ENCODE results near the gene MTRF1L. TPM values are rescaled to one million over a fixed set of nuclear protein-coding genes. Genes with fewer than 3 reads are reported as not detected.

Gene MTRF1L
- total RNA-seq, 2 donors from 2014 or later: 17.3 to 18.7 TPM

- no peak overlapping the region for H3K27ac Mint-ChIP-seq
- no peaks in the 10 kb centered on the region for H3K36me3 ChIP-seq (ENCODE audit: control insufficient read depth, insufficient read depth, low read length)
- WGBS, 2 experiments (ENCODE audit: insufficient coverage in 1 of 2, insufficient read length in 1 of 2): 90% methylated on average over 3 of the region's 4 CpGs; no CpG with 5 or more reads in 1 of the 2 experiments
- no peaks in the 10 kb centered on the region for H3K36me3 Mint-ChIP-seq (ENCODE audit: low read depth)
- no peak overlapping the region for H3K9ac ChIP-seq (ENCODE audit: extremely low read depth, low read length, poor library complexity, severe bottlenecking)
- no peak overlapping the region for H3K4me3 ChIP-seq (ENCODE audit: low read length)
- no peaks in the 10 kb centered on the region for H3K27me3 Mint-ChIP-seq (ENCODE audit: insufficient read depth)
- H3K9me3 Mint-ChIP-seq: no peaks in the 10 kb centered on the region
- H3K27ac ChIP-seq (ENCODE audit: low read depth, low read length): no peak overlapping the region
- H3K27me3 ChIP-seq (ENCODE audit: control insufficient read depth, insufficient read depth, low read length, poor library complexity, severe bottlenecking): no peaks in the 10 kb centered on the region
- H3K4me1 ChIP-seq (ENCODE audit: control insufficient read depth, insufficient read depth, low read length): no peaks in the 10 kb centered on the region
- H3K4me1 Mint-ChIP-seq: no peaks in the 10 kb centered on the region
- TF ChIP-seq CTCF (conservative IDR thresholded peaks at IDR 0.05): no peak
- DNase-seq: no peak
- no peak overlapping the region for H3K4me3 Mint-ChIP-seq
- H3K9me3 ChIP-seq (ENCODE audit: control insufficient read depth, low read length): no peaks in the 10 kb centered on the region
These were observed 41.8 kb upstream of the MTRF1L start for GRCh38 chr6:153044295-153044694.

GRCh38 chr6:153043719-153044118 lies 41.2 kb upstream of the MTRF1L start:
- DNase-seq: no peak
- Histone ChIP-seq H3K36me3 (ENCODE audit: control insufficient read depth, insufficient read depth, low read length) (no peaks in the 10 kb centered on the region), H3K4me1 (ENCODE audit: control insufficient read depth, insufficient read depth, low read length) (no peaks in the 10 kb centered on the region), H3K9me3 (ENCODE audit: control insufficient read depth, low read length) (no peaks in the 10 kb centered on the region), H3K4me3 (ENCODE audit: low read length) (no peak overlapping the region), H3K27me3 (ENCODE audit: control insufficient read depth, insufficient read depth, low read length, poor library complexity, severe bottlenecking) (no peaks in the 10 kb centered on the region), H3K9ac (ENCODE audit: extremely low read depth, low read length, poor library complexity, severe bottlenecking) (no peak overlapping the region), H3K27ac (ENCODE audit: low read depth, low read length) (no peak overlapping the region)
- Mint-ChIP-seq H3K27ac (no peak overlapping the region), H3K4me3 (no peak overlapping the region), H3K27me3 (ENCODE audit: insufficient read depth) (no peaks in the 10 kb centered on the region), H3K36me3 (ENCODE audit: low read depth) (no peaks in the 10 kb centered on the region), H3K9me3 (no peaks in the 10 kb centered on the region), H3K4me1 (no peaks in the 10 kb centered on the region)
- no peak for TF ChIP-seq CTCF (conservative IDR thresholded peaks at IDR 0.05)
- WGBS, 2 experiments (ENCODE audit: insufficient coverage in 1 of 2, insufficient read length in 1 of 2): 94 to 96% methylated on average over 3 of the region's 3 CpGs

GRCh38 chr6:153038378-153039057 lies 36.0 kb upstream of the MTRF1L start:
- no peak overlapping the region for H3K9ac ChIP-seq (ENCODE audit: extremely low read depth, low read length, poor library complexity, severe bottlenecking)
- H3K9me3 Mint-ChIP-seq: no peaks in the 10 kb centered on the region
- no peaks in the 10 kb centered on the region for H3K27me3 Mint-ChIP-seq (ENCODE audit: insufficient read depth)
- no peak for DNase-seq
- no peaks in the 10 kb centered on the region for H3K9me3 ChIP-seq (ENCODE audit: control insufficient read depth, low read length)
- H3K4me1 Mint-ChIP-seq: no peaks in the 10 kb centered on the region
- no peak overlapping the region for H3K27ac Mint-ChIP-seq
- H3K4me1 ChIP-seq (ENCODE audit: control insufficient read depth, insufficient read depth, low read length): no peaks in the 10 kb centered on the region
- H3K36me3 ChIP-seq (ENCODE audit: control insufficient read depth, insufficient read depth, low read length): no peaks in the 10 kb centered on the region
- no peaks in the 10 kb centered on the region for H3K36me3 Mint-ChIP-seq (ENCODE audit: low read depth)
- TF ChIP-seq CTCF (conservative IDR thresholded peaks at IDR 0.05): no peak
- no peak overlapping the region for H3K27ac ChIP-seq (ENCODE audit: low read depth, low read length)
- 89 to 93% methylated on average over 3 to 4 of the region's 4 CpGs for WGBS, 2 experiments (ENCODE audit: insufficient coverage in 1 of 2, insufficient read length in 1 of 2)
- no peak overlapping the region for H3K4me3 Mint-ChIP-seq
- H3K27me3 ChIP-seq (ENCODE audit: control insufficient read depth, insufficient read depth, low read length, poor library complexity, severe bottlenecking): no peaks in the 10 kb centered on the region
- H3K4me3 ChIP-seq (ENCODE audit: low read length): no peak overlapping the region

All from endodermal cell (in vitro differentiated cells).